ENCODE data around the gene PRKACA. TPM values are rescaled to one million over a fixed set of nuclear protein-coding genes. Genes with fewer than 3 reads are reported as not detected.

The PRKACA gene
- total RNA-seq, 1 donor from 2014 or later = 87.1 TPM

DNA sequence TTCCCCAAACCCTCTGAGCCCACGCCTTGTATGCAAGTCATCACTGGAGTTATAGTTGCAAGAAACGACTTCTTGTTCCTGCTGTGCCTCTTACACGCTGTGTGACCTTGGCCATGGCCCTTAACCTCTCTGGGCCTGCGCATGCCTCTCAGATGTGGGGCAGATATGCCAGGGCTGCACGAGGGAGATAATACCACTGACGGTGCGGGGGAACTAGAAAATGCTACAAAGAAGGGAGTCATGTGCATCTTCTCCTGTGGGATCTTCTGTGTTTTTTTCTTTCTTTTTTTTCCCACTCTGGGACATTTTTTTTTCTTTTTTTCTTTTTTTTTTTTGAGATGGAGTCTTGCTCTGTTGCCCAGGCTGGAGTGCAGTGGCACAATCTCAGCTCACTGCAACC, 22.7 kb downstream of the PRKACA start:
- Histone ChIP-seq H3K9me3 (peaks cover 4% of the 10 kb centered on the region), H3K4me3 (no peak overlapping the region), H3K27ac (no peak overlapping the region), H3K27me3 (ENCODE audit: low read depth) (no peaks in the 10 kb centered on the region), H3K4me1 (peaks cover 9% of the 10 kb centered on the region), H3K36me3 (peaks cover 36% of the 10 kb centered on the region)
- intact Hi-C loops (cut with DNase I) = no loop called here
- ATAC-seq (no peak), DNase-seq (no peak)
- TF ChIP-seq CTCF (IDR thresholded peaks at IDR 0.05) = no peak

- no peak for DNase-seq
- ATAC-seq = no peak
- H3K4me3 ChIP-seq = no peak overlapping the region
- H3K9me3 ChIP-seq = peaks cover 4% of the 10 kb centered on the region
- no peaks in the 10 kb centered on the region for H3K27me3 ChIP-seq (ENCODE audit: low read depth)
- TF ChIP-seq CTCF (IDR thresholded peaks at IDR 0.05) = no peak
- intact Hi-C loops (cut with DNase I) = no loop called here
- peaks cover 16% of the 10 kb centered on the region for H3K4me1 ChIP-seq
- H3K27ac ChIP-seq = no peak overlapping the region
- H3K36me3 ChIP-seq = peaks cover 29% of the 10 kb centered on the region
Observed at GRCh38 chr19:14093117-14093823, 24.3 kb downstream of the PRKACA start.

- no peaks in the 10 kb centered on the region for H3K27me3 ChIP-seq (ENCODE audit: low read depth)
- no peak for TF ChIP-seq CTCF (IDR thresholded peaks at IDR 0.05)
- ATAC-seq = no peak
- intact Hi-C loops (cut with DNase I) = no loop called here
- H3K4me3 ChIP-seq = peak overlapping the region; percentile 88
- no peak for DNase-seq
- H3K27ac ChIP-seq = peak overlapping the region; percentile 91
- H3K9me3 ChIP-seq = peaks cover 4% of the 10 kb centered on the region
- H3K36me3 ChIP-seq = peaks cover 20% of the 10 kb centered on the region
- peaks cover 16% of the 10 kb centered on the region for H3K4me1 ChIP-seq
Observed at GRCh38 chr19:14091813-14092462, 25.6 kb downstream of the PRKACA start.

DNA sequence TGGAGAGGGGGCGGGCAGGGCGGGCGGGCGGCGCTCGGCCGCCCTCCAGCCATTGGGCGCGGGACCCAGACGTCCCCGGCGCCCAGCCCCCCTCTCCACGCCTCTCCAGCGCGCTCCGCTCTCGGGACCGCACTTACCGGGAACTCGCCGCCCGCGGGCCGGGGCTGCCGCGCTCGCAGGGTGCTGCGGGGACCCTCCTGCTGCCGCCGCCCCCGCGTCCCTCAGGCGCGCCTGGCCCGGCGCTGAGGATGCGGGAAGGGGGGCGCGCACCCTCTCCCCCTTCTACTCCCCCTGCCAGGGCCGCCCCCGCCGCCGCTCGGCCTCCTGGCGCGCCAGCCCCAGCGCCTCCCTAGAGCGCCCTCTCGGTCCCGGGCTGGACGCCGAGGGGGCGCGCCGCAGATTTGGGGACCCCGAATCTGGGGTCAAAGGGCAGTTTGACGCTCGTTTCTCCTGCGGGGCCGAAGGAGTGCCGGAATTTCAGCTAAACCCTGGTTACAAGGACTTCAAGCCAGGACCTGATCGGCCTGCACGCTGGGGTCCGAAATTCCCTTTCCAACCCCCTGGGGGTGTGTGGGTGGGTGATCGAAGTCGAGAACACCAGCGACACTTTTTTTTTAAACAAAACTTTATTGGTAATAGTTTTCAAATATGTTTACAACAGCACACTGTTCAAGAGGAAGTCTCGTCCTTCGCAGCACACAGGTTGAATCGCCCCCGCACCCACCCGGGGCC, 26.3 kb downstream of the PRKACA start:
- intact Hi-C loops (cut with DNase I) = no loop called here
- H3K9me3 ChIP-seq = peaks cover 4% of the 10 kb centered on the region
- ATAC-seq (peak; percentile 92 to 93), DNase-seq (peak; percentile 60)
- H3K4me3 ChIP-seq = peak overlapping the region; percentile 88
- peak overlapping the region; percentile 91 for H3K27ac ChIP-seq
- H3K4me1 ChIP-seq = peaks cover 16% of the 10 kb centered on the region
- peak; percentile 15 for TF ChIP-seq CTCF (IDR thresholded peaks at IDR 0.05)
- no peaks in the 10 kb centered on the region for H3K27me3 ChIP-seq (ENCODE audit: low read depth)
- peaks cover 13% of the 10 kb centered on the region for H3K36me3 ChIP-seq

DNA sequence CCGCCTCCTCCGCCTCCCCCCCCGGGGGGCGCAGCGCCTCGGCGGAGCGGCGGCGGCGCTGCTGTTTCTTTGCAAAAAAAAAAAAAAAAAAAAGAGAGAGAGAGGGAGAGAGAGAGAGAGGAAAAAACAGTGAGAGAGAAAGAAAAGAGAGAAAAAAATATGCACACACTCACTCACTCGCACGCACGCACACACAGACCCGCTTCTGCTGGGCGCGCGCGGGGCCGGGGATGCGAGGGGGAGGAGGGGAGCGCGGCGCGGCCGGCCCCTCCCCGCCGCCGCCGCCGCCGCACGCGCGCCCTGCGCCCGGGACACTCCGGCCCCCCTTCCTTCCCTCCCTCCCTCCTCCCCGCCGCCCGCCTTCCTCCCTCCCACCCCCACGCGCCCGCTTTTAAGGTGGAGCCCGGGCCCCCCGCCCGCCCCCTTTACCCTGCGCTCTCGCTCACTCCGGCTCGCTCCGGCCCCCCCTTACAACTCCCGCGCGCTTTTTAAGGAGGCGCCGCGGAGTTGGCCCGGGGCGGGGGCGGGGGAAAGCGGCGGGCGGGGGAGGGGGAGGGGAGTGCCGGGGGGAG, 27.0 kb downstream of the PRKACA start, which contains the start of gene SAMD1:
SAMD1 (minus strand) TSS at position 243 of the 572 bp plus-strand sequence.
- ATAC-seq = peak in 1 of 2 donors; percentile 81
- H3K27me3 ChIP-seq (ENCODE audit: low read depth) = no peaks in the 10 kb centered on the region
- TF ChIP-seq CTCF (IDR thresholded peaks at IDR 0.05) = no peak
- peak; percentile 95 for DNase-seq
- intact Hi-C loops (cut with DNase I) = no loop called here
- peaks cover 4% of the 10 kb centered on the region for H3K9me3 ChIP-seq
- H3K36me3 ChIP-seq = peaks cover 13% of the 10 kb centered on the region
- H3K4me1 ChIP-seq = peaks cover 16% of the 10 kb centered on the region
- peak within 1 kb of the TSS; percentile 88 for H3K4me3 ChIP-seq
- H3K27ac ChIP-seq = peak within 1 kb of the TSS; percentile 91

Data from lower lobe of right lung (tissue), 2 donors.